ENCODE results near the gene COL4A2. TPM values are rescaled to one million over a fixed set of nuclear protein-coding genes. Genes with fewer than 3 reads are reported as not detected.
A peak's percentile ranks its signal among the peaks of the same experiment; 100 is the strongest.

The COL4A2 gene
- polyA plus RNA-seq, 1 donor (not counting 4 experiments of a cell fraction or from before 2014, with no cell fraction given), result 30.7 TPM

DNA sequence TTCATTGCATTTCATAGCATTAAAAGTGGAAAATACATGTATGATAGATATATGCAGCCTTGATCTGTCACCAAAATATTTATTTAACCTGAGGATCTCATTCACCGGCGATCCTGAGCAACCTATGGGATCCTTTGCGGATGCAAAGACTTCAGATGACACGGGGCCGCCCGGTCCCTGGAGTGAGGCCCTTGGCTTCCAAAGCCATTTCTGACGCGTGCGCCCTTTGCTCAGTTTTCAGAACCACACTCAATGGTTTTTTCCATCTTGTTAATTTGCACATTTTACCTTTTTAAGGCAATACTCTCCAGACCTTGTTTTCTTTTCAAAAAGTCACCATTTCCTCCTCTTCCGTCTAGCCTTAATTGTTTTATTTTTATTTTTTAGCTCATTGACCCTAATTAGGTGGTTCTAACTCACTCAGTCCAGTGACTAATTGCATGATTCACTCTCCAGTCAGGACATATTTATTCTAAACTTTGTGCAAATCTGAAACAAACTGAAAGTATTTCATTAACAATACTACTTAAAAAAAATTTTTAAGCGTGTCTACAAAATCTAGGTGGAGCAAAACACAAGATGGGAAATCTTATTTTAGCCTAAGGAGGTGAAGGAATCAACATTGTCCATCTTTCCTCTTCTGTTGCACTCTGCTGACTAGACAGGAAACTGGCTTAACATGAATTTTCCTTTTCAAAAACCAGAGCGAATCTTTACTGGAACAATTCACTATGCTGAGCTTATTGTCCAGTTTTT lies 48.0 kb upstream of the COL4A2 start:
- H3K4me3 ChIP-seq (ENCODE audit: control insufficient read depth in 2 of 3, extremely low read depth in 1 of 3, insufficient read depth in 2 of 3, low read depth in 1 of 3, low read length in 3 of 3), result peak overlapping the region in 2 of 3 experiments; percentile 12 to 38
- H3K27me3 ChIP-seq (ENCODE audit: control insufficient read depth, extremely low read depth, insufficient read depth, low read length), result no peaks in the 10 kb centered on the region
- dilution Hi-C loops (cut with MboI; ENCODE audit: extremely low pct_ligation_motif_present, low sequenced_read_pairs), result no loop called here
- FAIRE-seq (peak; percentile 44), DNase-seq (ENCODE audit: low read depth, low spot score) (no peak)
- H3K36me3 ChIP-seq (ENCODE audit: control insufficient read depth in 2 of 2, extremely low read depth in 1 of 2, insufficient read depth in 2 of 2, low read length in 2 of 2), result no peaks in the 10 kb centered on the region
- no peak overlapping the region for H2AFZ ChIP-seq (ENCODE audit: control insufficient read depth, low read length)
- peak overlapping the region; percentile 63 for H3K27ac ChIP-seq (ENCODE audit: control insufficient read depth, insufficient read depth, low read length)
- H3K4me1 ChIP-seq (ENCODE audit: control insufficient read depth, extremely low read depth, insufficient read depth, low read length), result peaks cover 42% of the 10 kb centered on the region
- H3K9me3 ChIP-seq (ENCODE audit: control insufficient read depth, low read depth, low read length), result no peaks in the 10 kb centered on the region
- no peaks in the 10 kb centered on the region for H3K9me1 ChIP-seq (ENCODE audit: control insufficient read depth, extremely low read depth, insufficient read depth, low read length)
- peaks cover 25% of the 10 kb centered on the region for H3K79me2 ChIP-seq (ENCODE audit: control insufficient read depth, insufficient read depth, low read length)
- no peaks in the 10 kb centered on the region for H4K20me1 ChIP-seq (ENCODE audit: control insufficient read depth, extremely low read depth, insufficient read depth, low read length)
- TF ChIP-seq EZH2 (IDR thresholded peaks at IDR 0.05; ENCODE audit: low read length), result no peak
- TF ChIP-seq, protein P1, sequence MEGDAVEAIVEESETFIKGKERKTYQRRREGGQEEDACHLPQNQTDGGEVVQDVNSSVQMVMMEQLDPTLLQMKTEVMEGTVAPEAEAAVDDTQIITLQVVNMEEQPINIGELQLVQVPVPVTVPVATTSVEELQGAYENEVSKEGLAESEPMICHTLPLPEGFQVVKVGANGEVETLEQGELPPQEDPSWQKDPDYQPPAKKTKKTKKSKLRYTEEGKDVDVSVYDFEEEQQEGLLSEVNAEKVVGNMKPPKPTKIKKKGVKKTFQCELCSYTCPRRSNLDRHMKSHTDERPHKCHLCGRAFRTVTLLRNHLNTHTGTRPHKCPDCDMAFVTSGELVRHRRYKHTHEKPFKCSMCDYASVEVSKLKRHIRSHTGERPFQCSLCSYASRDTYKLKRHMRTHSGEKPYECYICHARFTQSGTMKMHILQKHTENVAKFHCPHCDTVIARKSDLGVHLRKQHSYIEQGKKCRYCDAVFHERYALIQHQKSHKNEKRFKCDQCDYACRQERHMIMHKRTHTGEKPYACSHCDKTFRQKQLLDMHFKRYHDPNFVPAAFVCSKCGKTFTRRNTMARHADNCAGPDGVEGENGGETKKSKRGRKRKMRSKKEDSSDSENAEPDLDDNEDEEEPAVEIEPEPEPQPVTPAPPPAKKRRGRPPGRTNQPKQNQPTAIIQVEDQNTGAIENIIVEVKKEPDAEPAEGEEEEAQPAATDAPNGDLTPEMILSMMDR (optimal IDR thresholded peaks at IDR 0.05 in 1 of 3, IDR thresholded peaks at IDR 0.05 in 1 of 3, conservative IDR thresholded peaks at IDR 0.05 in 1 of 3; ENCODE audit: extremely low read depth in 1 of 3, insufficient read depth in 2 of 3, low read length in 3 of 3), result no peak
- H3K9ac ChIP-seq (ENCODE audit: control insufficient read depth, extremely low read depth, insufficient read depth, low read length), result peak overlapping the region; percentile 25
- H3K4me2 ChIP-seq (ENCODE audit: control insufficient read depth, extremely low read depth, insufficient read depth, low read depth, low read length), result peak overlapping the region; percentile 82

DNA sequence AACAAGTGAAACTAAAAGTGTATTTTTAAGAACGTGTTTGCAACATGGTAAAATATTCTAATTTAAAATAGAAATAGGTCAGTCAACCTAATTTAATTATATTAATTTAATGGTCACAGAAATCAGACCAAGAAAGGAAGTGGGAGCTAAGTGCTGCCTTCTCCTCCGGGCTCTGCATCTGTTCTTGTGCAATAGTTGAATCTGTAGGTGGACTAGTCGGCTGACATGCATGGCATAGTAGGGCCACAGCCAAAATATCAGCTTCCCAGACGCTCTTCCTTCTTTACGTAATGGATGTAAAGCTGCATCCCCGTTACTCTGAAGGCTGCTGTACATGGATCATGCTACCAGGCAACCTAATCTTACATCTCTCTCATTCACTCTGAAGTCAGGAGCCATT lies 47.4 kb upstream of the COL4A2 start:
- DNase-seq (ENCODE audit: low read depth, low spot score) (no peak), FAIRE-seq (no peak)
- no peaks in the 10 kb centered on the region for H3K27me3 ChIP-seq (ENCODE audit: control insufficient read depth, extremely low read depth, insufficient read depth, low read length)
- H3K36me3 ChIP-seq (ENCODE audit: control insufficient read depth in 2 of 2, extremely low read depth in 1 of 2, insufficient read depth in 2 of 2, low read length in 2 of 2), result no peaks in the 10 kb centered on the region
- no peak for TF ChIP-seq EZH2 (IDR thresholded peaks at IDR 0.05; ENCODE audit: low read length)
- TF ChIP-seq, protein P1 (optimal IDR thresholded peaks at IDR 0.05 in 1 of 3, IDR thresholded peaks at IDR 0.05 in 1 of 3, conservative IDR thresholded peaks at IDR 0.05 in 1 of 3; ENCODE audit: extremely low read depth in 1 of 3, insufficient read depth in 2 of 3, low read length in 3 of 3), result no peak
- no peak overlapping the region for H2AFZ ChIP-seq (ENCODE audit: control insufficient read depth, low read length)
- dilution Hi-C loops (cut with MboI; ENCODE audit: extremely low pct_ligation_motif_present, low sequenced_read_pairs), result no loop called here
- H4K20me1 ChIP-seq (ENCODE audit: control insufficient read depth, extremely low read depth, insufficient read depth, low read length), result no peaks in the 10 kb centered on the region
- peak overlapping the region in 1 of 3 experiments; percentile 12 for H3K4me3 ChIP-seq (ENCODE audit: control insufficient read depth in 2 of 3, extremely low read depth in 1 of 3, insufficient read depth in 2 of 3, low read depth in 1 of 3, low read length in 3 of 3)
- H3K79me2 ChIP-seq (ENCODE audit: control insufficient read depth, insufficient read depth, low read length), result peaks cover 25% of the 10 kb centered on the region
- peak overlapping the region; percentile 63 for H3K27ac ChIP-seq (ENCODE audit: control insufficient read depth, insufficient read depth, low read length)
- H3K9ac ChIP-seq (ENCODE audit: control insufficient read depth, extremely low read depth, insufficient read depth, low read length), result peak overlapping the region; percentile 25
- peaks cover 48% of the 10 kb centered on the region for H3K4me1 ChIP-seq (ENCODE audit: control insufficient read depth, extremely low read depth, insufficient read depth, low read length)
- no peaks in the 10 kb centered on the region for H3K9me3 ChIP-seq (ENCODE audit: control insufficient read depth, low read depth, low read length)
- no peaks in the 10 kb centered on the region for H3K9me1 ChIP-seq (ENCODE audit: control insufficient read depth, extremely low read depth, insufficient read depth, low read length)
- peak overlapping the region; percentile 82 for H3K4me2 ChIP-seq (ENCODE audit: control insufficient read depth, extremely low read depth, insufficient read depth, low read depth, low read length)

All from keratinocyte (primary cell).